SK-N-SH treated with all-trans-retinoic acid at 6 μM for 48 hours (cell line): ENCODE data around the gene CGB8.

Source experiments
- ARNTL ChIP-seq: fragments of 450-650 bp; formaldehyde crosslinking; IDR thresholded peaks from 2 replicates; pipeline ENCODE4 v1.5.0; 2020; ENCODE audit warnings: low read depth, mild to moderate bottlenecking, moderate library complexity, borderline replicate concordance
- CREB5 ChIP-seq: fragments of 250-450 bp; sonication (Bioruptor Pico); IDR thresholded peaks from 2 replicates; pipeline ENCODE4 v1.5.1; 2020; ENCODE audit warnings: low read depth, mild to moderate bottlenecking, moderate library complexity
- TF ChIP-seq, protein P1 (sequence below): fragments of 250-450 bp; sonication (Bioruptor Pico); IDR thresholded peaks from 2 replicates; pipeline ENCODE4 v1.5.1; 2021; ENCODE audit warnings: mild to moderate bottlenecking, moderate library complexity

GRCh38 chr19:49094505-49095482 lies 45.9 kb upstream of the CGB8 start:
- TF ChIP-seq, protein P1, sequence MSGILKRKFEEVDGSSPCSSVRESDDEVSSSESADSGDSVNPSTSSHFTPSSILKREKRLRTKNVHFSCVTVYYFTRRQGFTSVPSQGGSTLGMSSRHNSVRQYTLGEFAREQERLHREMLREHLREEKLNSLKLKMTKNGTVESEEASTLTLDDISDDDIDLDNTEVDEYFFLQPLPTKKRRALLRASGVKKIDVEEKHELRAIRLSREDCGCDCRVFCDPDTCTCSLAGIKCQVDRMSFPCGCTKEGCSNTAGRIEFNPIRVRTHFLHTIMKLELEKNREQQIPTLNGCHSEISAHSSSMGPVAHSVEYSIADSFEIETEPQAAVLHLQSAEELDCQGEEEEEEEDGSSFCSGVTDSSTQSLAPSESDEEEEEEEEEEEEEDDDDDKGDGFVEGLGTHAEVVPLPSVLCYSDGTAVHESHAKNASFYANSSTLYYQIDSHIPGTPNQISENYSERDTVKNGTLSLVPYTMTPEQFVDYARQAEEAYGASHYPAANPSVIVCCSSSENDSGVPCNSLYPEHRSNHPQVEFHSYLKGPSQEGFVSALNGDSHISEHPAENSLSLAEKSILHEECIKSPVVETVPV (CRISPR knock-in tag): no peak
- TF ChIP-seq ARNTL (CRISPR knock-in tag) (no peak), CREB5 (CRISPR knock-in tag) (no peak)
